ENCODE measurements around the gene TMEM131.

DNA sequence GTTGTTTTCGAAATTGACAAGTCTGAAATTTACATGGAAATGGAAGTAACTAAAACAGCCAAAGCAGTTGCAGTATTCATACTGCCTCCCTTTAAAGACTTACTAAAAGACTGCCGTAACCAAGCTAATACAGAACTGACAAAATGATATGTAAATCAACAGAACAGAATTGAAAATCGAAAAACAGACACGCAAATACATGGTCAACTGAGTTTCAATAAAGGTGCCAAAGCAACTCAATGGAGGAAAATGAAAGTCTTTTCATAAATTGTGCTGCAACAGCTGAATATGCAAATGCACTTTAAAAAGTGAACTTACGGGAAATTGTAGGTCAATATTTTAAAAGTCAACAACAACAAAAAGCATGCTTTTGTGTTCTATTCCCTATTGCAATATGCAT, 34.2 kb downstream of the TMEM131 start:
- TF ChIP-seq, protein P1, sequence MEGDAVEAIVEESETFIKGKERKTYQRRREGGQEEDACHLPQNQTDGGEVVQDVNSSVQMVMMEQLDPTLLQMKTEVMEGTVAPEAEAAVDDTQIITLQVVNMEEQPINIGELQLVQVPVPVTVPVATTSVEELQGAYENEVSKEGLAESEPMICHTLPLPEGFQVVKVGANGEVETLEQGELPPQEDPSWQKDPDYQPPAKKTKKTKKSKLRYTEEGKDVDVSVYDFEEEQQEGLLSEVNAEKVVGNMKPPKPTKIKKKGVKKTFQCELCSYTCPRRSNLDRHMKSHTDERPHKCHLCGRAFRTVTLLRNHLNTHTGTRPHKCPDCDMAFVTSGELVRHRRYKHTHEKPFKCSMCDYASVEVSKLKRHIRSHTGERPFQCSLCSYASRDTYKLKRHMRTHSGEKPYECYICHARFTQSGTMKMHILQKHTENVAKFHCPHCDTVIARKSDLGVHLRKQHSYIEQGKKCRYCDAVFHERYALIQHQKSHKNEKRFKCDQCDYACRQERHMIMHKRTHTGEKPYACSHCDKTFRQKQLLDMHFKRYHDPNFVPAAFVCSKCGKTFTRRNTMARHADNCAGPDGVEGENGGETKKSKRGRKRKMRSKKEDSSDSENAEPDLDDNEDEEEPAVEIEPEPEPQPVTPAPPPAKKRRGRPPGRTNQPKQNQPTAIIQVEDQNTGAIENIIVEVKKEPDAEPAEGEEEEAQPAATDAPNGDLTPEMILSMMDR (IDR thresholded peaks at IDR 0.05 in 2 of 3, conservative IDR thresholded peaks at IDR 0.05 in 1 of 3; ENCODE audit: control insufficient read depth in 2 of 3, extremely low read depth in 1 of 3, insufficient read depth in 1 of 3, low read depth in 3 of 3, low read length in 3 of 3) = no peak
- TF ChIP-seq SMC3 (IDR thresholded peaks at IDR 0.05; ENCODE audit: borderline replicate concordance, low read length) (no peak), TBL1XR1 (IDR thresholded peaks at IDR 0.05; ENCODE audit: low read depth, low read length) (peak; percentile 66; the same call in 1 of the 2 replicates)

All from GM12878 (cell line).